Tibial nerve (tissue), 4 donors: ENCODE results near the gene AGK.

Experiments used
- EP300 ChIP-seq, 2 donors: sonication (generic); formaldehyde crosslinking; IDR thresholded peaks; one replicate each; pipeline ENCODE4 v1.6.1; 2017; ENCODE audit warnings: antibody characterized with exemption in 2 of 2, mild to moderate bottlenecking in 1 of 2
- POLR2A ChIP-seq, 2 donors: fragments of 450-650 bp; IDR thresholded peaks; one replicate each; pipeline ENCODE4 v1.6.1; 2017; ENCODE audit warnings: antibody characterized with exemption in 2 of 2, mild to moderate bottlenecking in 2 of 2, moderate library complexity in 2 of 2
- TF ChIP-seq, protein P1 (sequence below), 5 experiments: fragments of 200-600 bp in 3 of 5; fragments of 450-650 bp in 2 of 5; sonication (generic) in 3 of 5; IDR thresholded peaks; one replicate each; pipeline ENCODE4 v1.5.1; 2016 to 2019; ENCODE audit warnings: antibody characterized with exemption in 5 of 5, mild to moderate bottlenecking in 3 of 5, moderate library complexity in 2 of 5

DNA sequence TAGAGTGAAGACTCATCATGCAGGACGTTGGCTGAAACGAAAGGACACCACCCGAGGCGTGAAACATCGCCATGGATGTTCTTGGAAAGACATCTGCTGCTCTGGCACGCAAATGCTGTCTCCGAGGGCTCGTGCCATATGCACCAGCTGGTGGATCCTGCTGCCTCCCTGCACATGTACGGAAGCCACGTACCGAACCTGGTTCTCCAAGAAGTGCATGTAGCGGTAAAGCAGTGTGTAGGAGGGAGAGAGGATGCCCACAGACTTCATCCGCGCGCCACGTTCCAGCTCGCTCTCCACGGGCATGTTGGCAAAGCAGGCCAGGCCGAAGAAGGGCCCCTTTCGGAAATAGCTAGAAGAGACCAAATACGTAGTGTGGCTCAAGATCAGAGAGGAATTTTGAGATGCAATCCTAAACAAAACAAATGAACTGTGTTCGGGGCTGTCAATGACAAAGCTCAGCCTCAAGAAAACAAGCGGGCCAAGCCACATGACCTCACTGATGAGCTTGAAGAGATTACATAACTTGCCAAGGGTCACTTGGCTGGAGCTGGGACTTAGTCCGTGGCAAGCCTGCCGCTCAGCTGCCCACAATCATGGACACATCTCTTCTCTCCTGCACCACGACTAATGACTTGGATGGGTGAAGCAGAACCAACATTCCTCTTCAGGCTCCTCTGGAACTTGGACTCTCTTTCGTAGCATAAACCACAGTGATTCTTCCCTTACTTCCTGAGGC, 134.2 kb downstream of the AGK start:
- no peak for TF ChIP-seq POLR2A (IDR thresholded peaks at IDR 0.05)
- TF ChIP-seq, protein P1, sequence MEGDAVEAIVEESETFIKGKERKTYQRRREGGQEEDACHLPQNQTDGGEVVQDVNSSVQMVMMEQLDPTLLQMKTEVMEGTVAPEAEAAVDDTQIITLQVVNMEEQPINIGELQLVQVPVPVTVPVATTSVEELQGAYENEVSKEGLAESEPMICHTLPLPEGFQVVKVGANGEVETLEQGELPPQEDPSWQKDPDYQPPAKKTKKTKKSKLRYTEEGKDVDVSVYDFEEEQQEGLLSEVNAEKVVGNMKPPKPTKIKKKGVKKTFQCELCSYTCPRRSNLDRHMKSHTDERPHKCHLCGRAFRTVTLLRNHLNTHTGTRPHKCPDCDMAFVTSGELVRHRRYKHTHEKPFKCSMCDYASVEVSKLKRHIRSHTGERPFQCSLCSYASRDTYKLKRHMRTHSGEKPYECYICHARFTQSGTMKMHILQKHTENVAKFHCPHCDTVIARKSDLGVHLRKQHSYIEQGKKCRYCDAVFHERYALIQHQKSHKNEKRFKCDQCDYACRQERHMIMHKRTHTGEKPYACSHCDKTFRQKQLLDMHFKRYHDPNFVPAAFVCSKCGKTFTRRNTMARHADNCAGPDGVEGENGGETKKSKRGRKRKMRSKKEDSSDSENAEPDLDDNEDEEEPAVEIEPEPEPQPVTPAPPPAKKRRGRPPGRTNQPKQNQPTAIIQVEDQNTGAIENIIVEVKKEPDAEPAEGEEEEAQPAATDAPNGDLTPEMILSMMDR (IDR thresholded peaks at IDR 0.05), result no peak
- no peak for TF ChIP-seq EP300 (IDR thresholded peaks at IDR 0.05)
